ENCODE measurements around the gene SMAP2.

DNA sequence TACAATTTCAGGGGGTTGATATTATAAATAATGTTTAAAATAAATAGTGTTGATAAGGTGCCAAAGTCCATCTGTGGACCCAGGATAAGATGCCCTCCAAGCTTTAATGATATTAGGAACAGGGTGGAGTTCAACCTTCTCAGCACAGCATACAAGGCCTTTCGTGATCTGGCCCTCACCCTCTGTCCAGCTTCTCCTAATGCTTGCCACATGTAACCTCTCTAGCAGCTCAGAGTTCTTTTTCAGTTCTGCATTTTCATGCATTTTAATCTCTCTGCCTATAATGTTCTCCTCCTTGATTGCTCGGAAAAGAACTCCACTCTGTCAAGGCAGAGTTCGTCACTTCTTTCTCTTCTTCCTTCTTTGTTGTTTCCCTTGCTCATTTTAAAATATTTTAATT lies 21.4 kb upstream of the SMAP2 start:
- TF ChIP-seq CTCF (optimal IDR thresholded peaks at IDR 0.05 in 1 of 3, IDR thresholded peaks at IDR 0.05 in 1 of 3, conservative IDR thresholded peaks at IDR 0.05 in 1 of 3; ENCODE audit: extremely low read depth in 1 of 3, insufficient read depth in 2 of 3, low read length in 3 of 3) = no peak
- no peak for TF ChIP-seq EZH2 (IDR thresholded peaks at IDR 0.05; ENCODE audit: low read length)

Data from keratinocyte (primary cell).